Activated T-cell treated with anti-CD3 and anti-CD28 coated beads for 48 hours (primary cell): ENCODE results near the gene VAPA.

Experiments used
- DNase-seq: peaks from one replicate; pipeline ENCODE4 v3.0.0-alpha.2; 2020; ENCODE audit warnings: low read depth

Gene VAPA

GRCh38 chr18:10006311-10006893 lies 92.6 kb downstream of the VAPA start:
- DNase-seq, result no peak

GRCh38 chr18:10008006-10008647 lies 94.3 kb downstream of the VAPA start:
- no peak for DNase-seq
